IMR-90 (cell line): ENCODE results near the gene BFSP1. TPM values are rescaled to one million over a fixed set of nuclear protein-coding genes. Genes with fewer than 3 reads are reported as not detected.

Source experiments
- ATAC-seq: fragments of 200-7000 bp; cut with Tn5 transposase; 2 replicates; pipeline ENCODE4 v1.9.1; 2020; ENCODE audit warnings: low read depth, mild to moderate bottlenecking, moderate library complexity
- BruUV-seq: library from RNA; stranded (reverse); fragments of 400-500 nt; replicated peaks from 2 replicates; lab custom pipeline; 2021; lab: Mats Ljungman, UMichigan
- CTCF ChIA-PET: fragments of 300-600 bp; formaldehyde crosslinking; extraction: SDS; loops from one replicate; lab custom pipeline; 2021; ENCODE audit warnings: antibody characterized with exemption; lab: Yijun Ruan, JAX
- POLR2A ChIA-PET: fragments of 300-600 bp; sonication (Branson Sonifier 250); formaldehyde crosslinking; loops from one replicate; lab custom pipeline; 2022; ENCODE audit warnings: antibody characterized with exemption; ENCODE audit not compliant: unreplicated experiment; lab: Charles Lee
- DNase-seq: peaks from one replicate; pipeline ENCODE4 v3.0.0; 2013
- H2AFZ ChIP-seq: replicated peaks from 2 replicates; pipeline ENCODE3; 2013; ENCODE audit warnings: low read length, mild to moderate bottlenecking; ENCODE audit not compliant: poor library complexity
- H2AK5ac ChIP-seq: 2 replicates; pipeline ENCODE4 v1.6.1; 2013; ENCODE audit warnings: low read depth, low read length, inconsistent platforms
- H2AK9ac ChIP-seq: replicated peaks from 2 replicates; pipeline ENCODE3; 2013; ENCODE audit warnings: mild to moderate bottlenecking, low read depth, low read length, moderate library complexity; ENCODE audit not compliant: poor library complexity
- H2BK120ac ChIP-seq: 2 replicates; pipeline ENCODE4 v1.6.1; 2013; ENCODE audit warnings: low read depth, low read length, inconsistent platforms
- H2BK15ac ChIP-seq: 3 replicates; pipeline ENCODE4 v1.6.1; 2013; ENCODE audit warnings: low read depth, low read length, inconsistent platforms
- H2BK20ac ChIP-seq: 2 replicates; pipeline ENCODE4 v1.6.1; 2013; ENCODE audit warnings: low read depth, mild to moderate bottlenecking, inconsistent platforms, low read length, moderate library complexity
- H2BK5ac ChIP-seq: 2 replicates; pipeline ENCODE4 v1.6.1; 2013; ENCODE audit warnings: mild to moderate bottlenecking, low read depth, low read length, inconsistent platforms; ENCODE audit not compliant: poor library complexity, severe bottlenecking
- H3K14ac ChIP-seq: replicated peaks from 2 replicates; pipeline ENCODE4 v1.6.1; 2013; ENCODE audit warnings: low read depth, low read length, inconsistent platforms
- H3K18ac ChIP-seq: 2 replicates; pipeline ENCODE4 v1.6.1; 2013; ENCODE audit warnings: low read depth, low read length, control low read depth
- H3K23ac ChIP-seq: 2 replicates; pipeline ENCODE4 v1.6.1; 2013; ENCODE audit warnings: low read depth, low read length, inconsistent platforms
- H3K27ac ChIP-seq: 2 replicates; pipeline ENCODE4 v1.5.1; 2013; ENCODE audit warnings: mild to moderate bottlenecking, control low read depth, low read length; ENCODE audit not compliant: insufficient read depth
- H3K27me3 ChIP-seq: 2 replicates; pipeline ENCODE4 v1.6.1; 2013; ENCODE audit warnings: low read length; ENCODE audit not compliant: control insufficient read depth, insufficient read depth
- H3K36me3 ChIP-seq: 2 replicates; pipeline ENCODE4 v1.6.1; 2013; ENCODE audit warnings: low read length, mixed read lengths; ENCODE audit not compliant: control insufficient read depth, insufficient read depth
- H3K4ac ChIP-seq: 2 replicates; pipeline ENCODE4 v1.6.1; 2013; ENCODE audit warnings: low read depth, low read length, inconsistent platforms
- H3K4me1 ChIP-seq: 2 replicates; pipeline ENCODE4 v1.6.1; 2013; ENCODE audit warnings: low read length, mixed read lengths; ENCODE audit not compliant: control insufficient read depth, insufficient read depth
- H3K4me2 ChIP-seq: 2 replicates; pipeline ENCODE4 v1.6.1; 2013; ENCODE audit warnings: low read depth, mild to moderate bottlenecking, control low read depth, low read length, moderate library complexity
- H3K4me3 ChIP-seq: 2 replicates; pipeline ENCODE4 v1.5.1; 2013; ENCODE audit warnings: low read depth, mild to moderate bottlenecking, control low read depth, low read length, moderate library complexity; ENCODE audit not compliant: insufficient read depth
- H3K56ac ChIP-seq: 2 replicates; pipeline ENCODE4 v1.6.1; 2013; ENCODE audit warnings: low read length, inconsistent platforms; ENCODE audit not compliant: insufficient read depth; ENCODE audit errors: extremely low read depth
- H3K79me1 ChIP-seq, 2 experiments: 2 replicates each; pipeline ENCODE4 v1.6.1; 2013; ENCODE audit warnings: low read length in 2 of 2, inconsistent platforms in 1 of 2, low read depth in 1 of 2
- H3K9ac ChIP-seq: 2 replicates; pipeline ENCODE4 v1.6.1; 2013; ENCODE audit warnings: low read depth, low read length, control low read depth
- H3K9me1 ChIP-seq: 2 replicates; pipeline ENCODE4 v1.6.1; 2013; ENCODE audit warnings: low read length, inconsistent platforms; ENCODE audit not compliant: insufficient read depth
- H3K9me3 ChIP-seq: 2 replicates; pipeline ENCODE4 v1.6.1; 2013; ENCODE audit warnings: low read length; ENCODE audit not compliant: control insufficient read depth, insufficient read depth
- H4K20me1 ChIP-seq: 2 replicates; pipeline ENCODE4 v1.6.1; 2013; ENCODE audit warnings: low read length, inconsistent platforms; ENCODE audit not compliant: insufficient read depth
- H4K5ac ChIP-seq: 2 replicates; pipeline ENCODE4 v1.6.1; 2013; ENCODE audit warnings: mild to moderate bottlenecking, low read depth, low read length, control low read depth
- H4K8ac ChIP-seq, 2 experiments: 2 replicates each; pipeline ENCODE4 v1.6.1; 2013; ENCODE audit warnings: low read depth in 2 of 2, low read length in 2 of 2, control low read depth in 1 of 2, inconsistent platforms in 1 of 2
- H4K91ac ChIP-seq: 2 replicates; pipeline ENCODE4 v1.6.1; 2013; ENCODE audit warnings: low read depth, low read length, inconsistent platforms; ENCODE audit not compliant: insufficient read depth
- CEBPB ChIP-seq: IDR thresholded peaks from 2 replicates; pipeline ENCODE4 v1.6.1; 2012; ENCODE audit warnings: low read depth, low read length, improper control_type of control experiment
- WGBS, 2 experiments: methylation state at CpG; one replicate each; pipeline versions ENCODE4 v1.1.5 to v1.1.7; 2013; ENCODE audit warnings: missing lambda C conversion rate in 2 of 2; ENCODE audit not compliant: insufficient read length in 1 of 2; ENCODE audit errors: extremely low coverage in 2 of 2; 5-methylcytosine and 5-hydroxymethylcytosine counted together
- dilution Hi-C: fragments of 300-500 bp; cut with HindIII; formaldehyde crosslinking; loops from one replicate; pipeline ENCODE4 v1.14.3; 2018; ENCODE audit warnings: low sequenced_read_pairs; ENCODE audit not compliant: unreplicated experiment
- in situ Hi-C: fragments of 300-500 bp; cut with MboI; formaldehyde crosslinking; loops from 3 replicates; pipeline ENCODE4 v1.14.3; 2019; ENCODE audit warnings: low sequenced_read_pairs, inconsistent platforms, mixed read lengths
- intact Hi-C: fragments of 100-400 bp; cut with micrococcal nuclease; formaldehyde crosslinking; loops from 2 replicates; pipeline ENCODE4 v1.10.0; 2022
- polyA plus RNA-seq, 3 experiments: library from polyadenylated mRNA; depleted of rRNA; stranded (reverse); fragments of >200 nt; gene quantifications; 2 replicates each; pipeline ENCODE4 v1.2.3, GENCODE V29; 2012; ENCODE audit warnings: low replicate concordance in 1 of 3
- total RNA-seq: library from RNA; depleted of rRNA; stranded (reverse); fragments of >200 nt; gene quantifications from 2 replicates; pipeline ENCODE4 v1.2.3, GENCODE V29; 2012

The BFSP1 gene
- total and polyA plus RNA-seq, 2 of the 4 experiments (the other 2 are of a cell fraction): 1.1 to 2.0 TPM

DNA sequence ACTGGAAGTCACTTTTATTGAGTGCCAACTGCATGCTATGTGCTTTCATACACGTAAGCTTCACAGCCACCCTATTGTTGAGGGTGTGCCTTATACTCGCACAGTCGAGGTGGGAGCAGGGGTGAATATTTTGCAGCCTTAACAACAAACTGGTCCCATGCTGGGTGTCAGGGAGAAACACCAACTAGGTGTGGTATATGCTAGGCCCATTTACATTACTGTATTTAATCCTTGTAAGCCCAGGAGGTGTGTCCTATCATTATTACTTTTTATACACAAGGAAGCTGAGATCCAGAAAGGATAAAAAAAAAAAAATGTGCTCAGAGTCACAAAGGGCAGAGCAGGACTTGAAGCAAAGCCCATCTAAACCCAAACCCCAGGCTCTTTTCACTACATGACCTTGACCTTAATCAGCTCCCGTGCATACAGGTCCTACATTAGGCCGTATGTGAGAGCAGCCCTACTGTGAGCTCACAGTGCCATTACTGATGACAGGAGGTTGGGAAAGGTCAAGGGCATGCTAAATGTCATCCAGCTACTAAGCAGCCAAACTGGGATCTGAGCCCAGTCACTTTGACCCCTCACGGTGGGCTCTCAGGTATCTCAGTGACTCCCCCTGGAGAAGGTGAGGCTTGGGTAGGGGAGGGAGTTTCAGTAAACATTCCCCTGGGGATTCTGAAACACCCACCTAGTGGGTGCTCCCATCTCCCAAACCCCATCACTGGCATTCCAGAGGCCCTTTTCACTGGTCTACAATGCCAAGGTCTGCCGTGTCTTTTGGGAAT, 61.7 kb downstream of the BFSP1 start:
- no peak overlapping the region for H4K91ac ChIP-seq
- H2AK5ac ChIP-seq: no peak overlapping the region
- no peak overlapping the region for H3K4me2 ChIP-seq
- no peak overlapping the region for H2BK20ac ChIP-seq
- H3K9ac ChIP-seq: no peak overlapping the region
- no peaks in the 10 kb centered on the region for H3K9me3 ChIP-seq
- H4K8ac ChIP-seq: no peak overlapping the region
- H2AFZ ChIP-seq: no peak overlapping the region
- in situ Hi-C loops (no loop called here), intact Hi-C loops (no loop called here), dilution Hi-C loops (no loop called here)
- no peak for ATAC-seq
- H4K5ac ChIP-seq: no peak overlapping the region
- no peaks in the 10 kb centered on the region for H3K4me1 ChIP-seq
- H2AK9ac ChIP-seq: no peak overlapping the region
- H2BK5ac ChIP-seq: no peak overlapping the region
- no peaks in the 10 kb centered on the region for H4K20me1 ChIP-seq
- H3K4me3 ChIP-seq: no peak overlapping the region
- peaks cover 15% of the 10 kb centered on the region for H3K27me3 ChIP-seq
- ChIA-PET POLR2A (no interaction called here), CTCF (no interaction called here)
- no peaks in the 10 kb centered on the region for H3K9me1 ChIP-seq
- no peak overlapping the region for H3K27ac ChIP-seq
- no peak overlapping the region for H3K18ac ChIP-seq
- TF ChIP-seq CEBPB: no peak
- DNase-seq: no peak
- no peaks in the 10 kb centered on the region for H3K36me3 ChIP-seq
- H3K56ac ChIP-seq: no peak overlapping the region
- no peak overlapping the region for H3K4ac ChIP-seq
- WGBS, 2 experiments: no CpG with 5 or more reads among the region's 7 CpGs
- H3K14ac ChIP-seq: no peak overlapping the region
- H2BK120ac ChIP-seq: no peak overlapping the region
- H3K79me1 ChIP-seq: no peaks in the 10 kb centered on the region
- no peak overlapping the region for H2BK15ac ChIP-seq
- no TSS peak for BruUV-seq
- no peak overlapping the region for H3K23ac ChIP-seq
